ENCODE results near the gene MYO1D.
"Not testable (repeated sequence)": the region's sequence is repeated elsewhere in the genome, so short reads cannot be mapped to it uniquely, and the experiment has no call there.

Gene MYO1D

GRCh38 chr17:32483451-32484019 is 393.4 kb downstream of the MYO1D start:
- DNase-seq: peak; percentile 79

GRCh38 chr17:32482568-32483320 is 394.2 kb downstream of the MYO1D start:
- DNase-seq: no peak

GRCh38 chr17:32481193-32481592 is 395.7 kb downstream of the MYO1D start:
- no peak for DNase-seq

- DNase-seq: no peak
These were observed 397.8 kb downstream of the MYO1D start for GRCh38 chr17:32479074-32479617.

GRCh38 chr17:32477220-32477619 is 399.7 kb downstream of the MYO1D start:
- DNase-seq: no peak

GRCh38 chr17:32475258-32475657 is 401.7 kb downstream of the MYO1D start:
- DNase-seq: no peak

- no peak for DNase-seq
These were observed 405.3 kb downstream of the MYO1D start for GRCh38 chr17:32471652-32472051.

- no peak for DNase-seq
These were observed 406.3 kb downstream of the MYO1D start for GRCh38 chr17:32470405-32471167.

- DNase-seq: no peak
These were observed 409.0 kb downstream of the MYO1D start for GRCh38 chr17:32467949-32468348.

GRCh38 chr17:32464374-32464773 is 412.6 kb downstream of the MYO1D start:
- no peak for DNase-seq

GRCh38 chr17:32463304-32463703 is 413.6 kb downstream of the MYO1D start:
- no peak for DNase-seq

- no peak for DNase-seq
These were observed 414.9 kb downstream of the MYO1D start for GRCh38 chr17:32461853-32462617.

GRCh38 chr17:32461498-32461852 is 415.4 kb downstream of the MYO1D start:
- no peak for DNase-seq

GRCh38 chr17:32460054-32460453 is 416.9 kb downstream of the MYO1D start:
- no peak for DNase-seq

- no peak for DNase-seq
These were observed 418.6 kb downstream of the MYO1D start for GRCh38 chr17:32458371-32458770.

GRCh38 chr17:32453370-32453769 is 423.6 kb downstream of the MYO1D start:
- DNase-seq: no peak

- DNase-seq: no peak
These were observed 424.6 kb downstream of the MYO1D start for GRCh38 chr17:32452281-32452680.

GRCh38 chr17:32451879-32452278 is 425.0 kb downstream of the MYO1D start:
- no peak for DNase-seq

GRCh38 chr17:32450379-32450778 is 426.5 kb downstream of the MYO1D start:
- not testable (repeated sequence) for DNase-seq

- DNase-seq: no peak
These were observed 427.0 kb downstream of the MYO1D start for GRCh38 chr17:32449963-32450362.

- DNase-seq: no peak
These were observed 430.0 kb downstream of the MYO1D start for GRCh38 chr17:32446949-32447348.

GRCh38 chr17:32445971-32446370 is 431.0 kb downstream of the MYO1D start:
- no peak for DNase-seq

- DNase-seq: no peak
These were observed 431.4 kb downstream of the MYO1D start for GRCh38 chr17:32445497-32445896.
